Peyer's patch (tissue), 4 donors: Measurements from ENCODE around the gene ANKRD16.

Source experiments
- POLR2A ChIP-seq, 2 donors: fragments of 450-650 bp; IDR thresholded peaks; one replicate each; pipeline ENCODE4 v1.5.1; 2017; ENCODE audit warnings: antibody characterized with exemption in 2 of 2, mild to moderate bottlenecking in 2 of 2, moderate library complexity in 2 of 2
- TF ChIP-seq, protein P1 (sequence below), 6 experiments: fragments of 450-650 bp in 4 of 6; fragments of 200-600 bp in 2 of 6; sonication (generic) in 1 of 6; IDR thresholded peaks; one replicate each; pipeline ENCODE4 v1.5.1; 2017 to 2019; ENCODE audit warnings: antibody characterized with exemption in 6 of 6, mild to moderate bottlenecking in 3 of 6, moderate library complexity in 1 of 6

DNA sequence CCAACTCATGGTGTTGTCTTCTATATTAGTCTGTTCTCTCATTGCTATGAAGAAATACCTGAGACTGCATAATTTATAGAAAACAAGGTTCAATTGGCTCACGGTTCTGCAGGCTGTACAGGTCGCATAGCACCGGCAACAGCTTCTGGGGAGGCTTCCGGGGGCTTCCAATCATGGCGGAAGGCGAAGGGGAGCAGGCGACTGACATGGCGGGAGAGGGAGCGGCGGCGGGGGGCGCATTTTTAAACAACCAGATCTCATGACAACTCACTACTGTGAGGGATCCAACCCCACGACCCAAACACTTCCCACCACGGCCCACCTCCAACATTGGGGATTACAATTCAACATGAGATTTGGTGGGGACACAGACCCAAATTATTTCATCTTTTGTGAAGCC lies 47.7 kb downstream of the ANKRD16 start:
- TF ChIP-seq, protein P1, sequence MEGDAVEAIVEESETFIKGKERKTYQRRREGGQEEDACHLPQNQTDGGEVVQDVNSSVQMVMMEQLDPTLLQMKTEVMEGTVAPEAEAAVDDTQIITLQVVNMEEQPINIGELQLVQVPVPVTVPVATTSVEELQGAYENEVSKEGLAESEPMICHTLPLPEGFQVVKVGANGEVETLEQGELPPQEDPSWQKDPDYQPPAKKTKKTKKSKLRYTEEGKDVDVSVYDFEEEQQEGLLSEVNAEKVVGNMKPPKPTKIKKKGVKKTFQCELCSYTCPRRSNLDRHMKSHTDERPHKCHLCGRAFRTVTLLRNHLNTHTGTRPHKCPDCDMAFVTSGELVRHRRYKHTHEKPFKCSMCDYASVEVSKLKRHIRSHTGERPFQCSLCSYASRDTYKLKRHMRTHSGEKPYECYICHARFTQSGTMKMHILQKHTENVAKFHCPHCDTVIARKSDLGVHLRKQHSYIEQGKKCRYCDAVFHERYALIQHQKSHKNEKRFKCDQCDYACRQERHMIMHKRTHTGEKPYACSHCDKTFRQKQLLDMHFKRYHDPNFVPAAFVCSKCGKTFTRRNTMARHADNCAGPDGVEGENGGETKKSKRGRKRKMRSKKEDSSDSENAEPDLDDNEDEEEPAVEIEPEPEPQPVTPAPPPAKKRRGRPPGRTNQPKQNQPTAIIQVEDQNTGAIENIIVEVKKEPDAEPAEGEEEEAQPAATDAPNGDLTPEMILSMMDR (IDR thresholded peaks at IDR 0.05): no peak
- TF ChIP-seq POLR2A (IDR thresholded peaks at IDR 0.05): no peak
